Type B pancreatic cell (in vitro differentiated cells): ENCODE measurements around the gene CORIN. TPM values are rescaled to one million over a fixed set of nuclear protein-coding genes. Genes with fewer than 3 reads are reported as not detected.
"Not testable (repeated sequence)": the region's sequence is repeated elsewhere in the genome, so short reads cannot be mapped to it uniquely, and the experiment has no call there.

Source experiments
- DNase-seq: peaks from one replicate; pipeline ENCODE4 v3.0.0; 2021; ENCODE audit warnings: mixed read lengths; ENCODE audit not compliant: unreplicated experiment; ENCODE audit errors: extremely low spot score
- H3K27ac Mint-ChIP-seq: 2 replicates; pipeline ENCODE4 v1.8.0; 2021; ENCODE audit warnings: mild to moderate bottlenecking, mixed read lengths
- H3K27me3 Mint-ChIP-seq: 2 replicates; pipeline ENCODE4 v1.8.0; 2021; ENCODE audit warnings: mixed read lengths
- H3K36me3 Mint-ChIP-seq: 2 replicates; pipeline ENCODE4 v1.8.0; 2021; ENCODE audit warnings: mixed read lengths
- H3K4me1 Mint-ChIP-seq: one replicate; pipeline ENCODE4 v1.8.0; 2021; ENCODE audit warnings: mixed read lengths; ENCODE audit not compliant: unreplicated experiment
- H3K4me3 Mint-ChIP-seq: 2 replicates; pipeline ENCODE4 v1.8.0; 2021; ENCODE audit warnings: mild to moderate bottlenecking, mixed read lengths
- H3K9me3 Mint-ChIP-seq: 2 replicates; pipeline ENCODE4 v1.8.0; 2021; ENCODE audit warnings: mixed read lengths
- CTCF ChIP-seq: fragments of 200-600 bp; sonication (generic); conservative IDR thresholded peaks from 2 replicates; pipeline ENCODE4 v1.5.0; 2021; ENCODE audit warnings: antibody characterized with exemption, mild to moderate bottlenecking
- total RNA-seq: library from RNA; stranded (reverse); gene quantifications from 2 replicates; pipeline ENCODE4 v1.2.1, GENCODE V29; 2021; ENCODE audit warnings: low replicate concordance

The CORIN gene
- total RNA-seq, 1 donor from 2014 or later = 34.6 TPM

- Mint-ChIP-seq H3K4me3 (no peak overlapping the region), H3K27ac (no peak overlapping the region), H3K4me1 (peaks cover 5% of the 10 kb centered on the region), H3K9me3 (no peaks in the 10 kb centered on the region), H3K27me3 (no peaks in the 10 kb centered on the region), H3K36me3 (peaks cover 9% of the 10 kb centered on the region)
- TF ChIP-seq CTCF = no peak
- no peak for DNase-seq
These were observed 277.2 kb downstream of the CORIN start for GRCh38 chr4:47560682-47561081.

GRCh38 chr4:47557255-47557654 lies 280.6 kb downstream of the CORIN start:
- peaks cover 8% of the 10 kb centered on the region for H3K36me3 Mint-ChIP-seq
- peaks cover 5% of the 10 kb centered on the region for H3K4me1 Mint-ChIP-seq
- H3K9me3 Mint-ChIP-seq = no peaks in the 10 kb centered on the region
- DNase-seq = no peak
- no peak overlapping the region for H3K4me3 Mint-ChIP-seq
- H3K27me3 Mint-ChIP-seq = no peaks in the 10 kb centered on the region
- no peak overlapping the region for H3K27ac Mint-ChIP-seq
- TF ChIP-seq CTCF = no peak

DNA sequence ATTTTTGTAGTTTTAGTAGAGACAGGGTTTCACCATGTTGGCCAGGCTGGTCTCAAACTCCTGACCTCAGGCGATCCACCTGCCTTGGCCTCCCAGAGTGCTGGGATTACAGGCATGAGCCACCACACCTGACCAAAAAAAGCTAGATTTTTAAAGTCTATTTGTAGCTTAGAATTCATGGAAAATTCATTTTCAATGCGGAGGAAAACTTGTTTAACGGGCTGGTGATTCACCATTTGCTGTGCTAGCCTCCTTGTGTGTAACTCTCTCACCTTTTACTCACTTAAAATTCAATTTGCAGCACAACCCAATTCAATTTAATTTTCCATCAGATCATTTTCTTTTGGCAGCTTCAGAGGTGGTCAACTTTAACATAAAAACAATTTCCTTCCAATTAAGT lies 281.9 kb downstream of the CORIN start:
- not testable (repeated sequence) for DNase-seq, H3K4me1 Mint-ChIP-seq, H3K36me3 Mint-ChIP-seq, H3K27me3 Mint-ChIP-seq, H3K9me3 Mint-ChIP-seq, H3K27ac Mint-ChIP-seq, H3K4me3 Mint-ChIP-seq

- H3K36me3 Mint-ChIP-seq = peaks cover 16% of the 10 kb centered on the region
- no peak overlapping the region for H3K27ac Mint-ChIP-seq
- peaks cover 5% of the 10 kb centered on the region for H3K4me1 Mint-ChIP-seq
- no peak for DNase-seq
- H3K9me3 Mint-ChIP-seq = no peaks in the 10 kb centered on the region
- no peak overlapping the region for H3K4me3 Mint-ChIP-seq
- no peak for TF ChIP-seq CTCF
- no peaks in the 10 kb centered on the region for H3K27me3 Mint-ChIP-seq
These were observed 284.3 kb downstream of the CORIN start for GRCh38 chr4:47553329-47554125.

DNA sequence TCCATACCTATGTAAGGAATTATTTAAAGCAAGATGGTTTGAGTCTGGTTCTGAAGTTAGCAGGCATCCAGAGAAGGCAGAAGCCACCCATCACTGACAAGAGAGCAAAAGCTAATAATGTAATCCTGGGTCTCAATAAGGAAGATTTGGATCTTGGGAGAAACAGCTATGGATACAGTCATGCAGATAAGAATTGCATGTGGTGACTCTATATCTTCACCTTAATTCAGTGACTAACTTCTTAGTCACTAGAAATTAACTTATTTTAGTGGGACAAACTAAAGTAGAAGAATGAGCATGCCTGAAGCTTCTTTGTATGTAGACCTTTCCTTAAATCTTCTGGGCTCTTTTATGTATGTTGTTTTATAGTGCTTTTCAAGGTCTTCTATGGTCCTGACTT lies 286.2 kb downstream of the CORIN start:
- TF ChIP-seq CTCF = no peak
- H3K27me3 Mint-ChIP-seq = no peaks in the 10 kb centered on the region
- H3K9me3 Mint-ChIP-seq = no peaks in the 10 kb centered on the region
- DNase-seq = no peak
- peaks cover 5% of the 10 kb centered on the region for H3K4me1 Mint-ChIP-seq
- H3K27ac Mint-ChIP-seq = no peak overlapping the region
- peaks cover 22% of the 10 kb centered on the region for H3K36me3 Mint-ChIP-seq
- H3K4me3 Mint-ChIP-seq = no peak overlapping the region

GRCh38 chr4:47550899-47551548 lies 286.8 kb downstream of the CORIN start:
- Mint-ChIP-seq H3K36me3 (peaks cover 27% of the 10 kb centered on the region), H3K9me3 (no peaks in the 10 kb centered on the region), H3K4me3 (no peak overlapping the region), H3K27me3 (no peaks in the 10 kb centered on the region), H3K27ac (no peak overlapping the region), H3K4me1 (peaks cover 5% of the 10 kb centered on the region)
- DNase-seq = no peak
- no peak for TF ChIP-seq CTCF

GRCh38 chr4:47550357-47550756 lies 287.5 kb downstream of the CORIN start:
- peaks cover 32% of the 10 kb centered on the region for H3K36me3 Mint-ChIP-seq
- H3K27ac Mint-ChIP-seq, H3K4me3 Mint-ChIP-seq, H3K9me3 Mint-ChIP-seq, DNase-seq, H3K4me1 Mint-ChIP-seq, H3K27me3 Mint-ChIP-seq: not testable (repeated sequence)
